Choroid plexus epithelial cell (primary cell): ENCODE data around the gene ALG12.

Source experiments
- DNase-seq: peaks from one replicate; pipeline ENCODE4 v3.0.0-alpha.2; 2010; ENCODE audit warnings: low read depth
- H3K4me3 ChIP-seq: 2 replicates; pipeline ENCODE4 v1.5.1; 2011; ENCODE audit warnings: low read depth, mild to moderate bottlenecking, control low read depth, low read length, moderate library complexity
- CTCF ChIP-seq: conservative IDR thresholded peaks from 2 replicates; pipeline ENCODE4 v1.5.1; 2011; ENCODE audit warnings: low read depth, mild to moderate bottlenecking, control low read depth, inconsistent platforms, low read length, moderate library complexity

ALG12 gene

GRCh38 chr22:49951986-49952896 lies 34.0 kb upstream of the ALG12 start:
- TF ChIP-seq CTCF = no peak
- H3K4me3 ChIP-seq = no peak overlapping the region
- peak; percentile 91 for DNase-seq

DNA sequence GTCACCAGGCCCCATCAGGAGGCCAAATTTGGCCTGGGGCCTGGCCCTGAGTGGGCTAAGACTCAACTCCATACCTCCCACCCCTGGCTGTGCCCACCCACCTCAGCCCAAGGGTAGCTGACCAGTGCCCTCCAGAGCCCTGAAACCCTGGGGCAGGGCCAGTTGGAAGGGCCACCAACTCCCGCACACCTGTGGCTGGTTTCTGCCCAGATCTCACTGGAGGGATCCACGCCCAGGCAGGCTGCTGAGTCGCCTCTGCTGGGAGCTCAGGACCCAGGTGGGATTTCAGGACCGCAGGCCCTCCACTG lies 33.4 kb upstream of the ALG12 start:
- no peak for TF ChIP-seq CTCF
- no peak for DNase-seq
- H3K4me3 ChIP-seq = no peak overlapping the region

DNA sequence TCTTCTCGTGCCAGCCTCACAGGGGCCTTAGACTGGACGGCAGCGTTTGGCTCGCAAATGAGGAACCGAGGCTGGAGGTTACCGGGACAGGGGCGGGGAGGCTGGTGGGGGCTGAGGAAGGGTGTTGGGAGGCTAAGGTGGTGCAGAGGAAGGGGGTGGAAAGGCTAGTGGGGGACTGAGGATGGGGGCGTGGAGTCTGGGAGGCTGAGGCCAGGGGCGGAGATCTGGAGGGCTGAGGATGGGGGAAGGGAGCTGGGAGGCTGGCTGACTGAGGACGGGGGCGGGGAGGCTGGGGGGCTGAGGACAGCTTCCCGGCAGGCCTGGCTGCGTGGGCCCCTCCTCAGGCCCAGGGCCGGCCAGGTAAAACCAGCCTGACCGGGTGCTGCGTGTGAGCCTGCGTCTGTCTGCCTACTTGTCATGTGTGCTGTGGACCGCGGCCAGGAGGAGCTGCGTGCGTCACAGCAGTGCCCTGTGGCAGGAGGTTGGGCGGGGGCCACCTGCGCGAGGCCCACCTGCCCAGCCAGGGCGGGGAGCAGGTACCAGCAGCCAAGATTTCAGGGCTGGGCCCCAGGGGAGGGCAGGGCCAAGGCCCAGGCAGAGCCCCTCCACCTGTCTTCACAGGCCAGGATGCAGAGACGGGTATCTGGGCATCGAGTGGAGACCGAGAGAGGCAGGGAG lies 32.9 kb upstream of the ALG12 start:
- no peak overlapping the region for H3K4me3 ChIP-seq
- TF ChIP-seq CTCF = no peak
- DNase-seq = no peak

- DNase-seq = no peak
- H3K4me3 ChIP-seq = no peak overlapping the region
- no peak for TF ChIP-seq CTCF
Measured at GRCh38 chr22:49950396-49950994, 32.3 kb upstream of the ALG12 start.

DNA sequence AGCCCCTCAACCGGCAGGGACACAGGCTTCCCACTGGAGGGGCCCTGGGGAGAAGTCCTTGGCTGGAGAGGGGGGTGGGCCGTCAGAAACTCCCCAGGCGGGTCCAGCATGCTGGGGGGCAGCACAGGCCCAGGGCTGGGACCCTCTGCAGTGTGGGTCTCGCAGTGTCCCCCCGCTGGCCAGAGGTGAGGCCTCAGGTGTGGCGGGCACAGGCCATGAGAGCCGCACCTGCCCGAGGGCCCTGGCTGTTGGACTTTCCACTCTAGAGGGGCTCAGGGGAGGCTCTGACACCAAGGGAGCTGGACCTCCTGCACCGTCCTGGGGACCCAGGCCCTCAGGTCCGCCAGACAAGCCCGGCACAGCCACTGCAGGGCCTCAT lies 31.7 kb upstream of the ALG12 start:
- no peak for DNase-seq
- no peak for TF ChIP-seq CTCF
- H3K4me3 ChIP-seq = no peak overlapping the region

- no peak for DNase-seq
- H3K4me3 ChIP-seq = no peak overlapping the region
- no peak for TF ChIP-seq CTCF
Measured at GRCh38 chr22:49948958-49949913, 31.0 kb upstream of the ALG12 start.
